ENCODE measurements around the gene STARD8. TPM values are rescaled to one million over a fixed set of nuclear protein-coding genes. Genes with fewer than 3 reads are reported as not detected.
"Not testable (repeated sequence)": the region's sequence is repeated elsewhere in the genome, so short reads cannot be mapped to it uniquely, and the experiment has no call there.

The STARD8 gene
- total RNA-seq, 2 experiments from 2014 or later: 0.07 to 0.10 TPM

DNA sequence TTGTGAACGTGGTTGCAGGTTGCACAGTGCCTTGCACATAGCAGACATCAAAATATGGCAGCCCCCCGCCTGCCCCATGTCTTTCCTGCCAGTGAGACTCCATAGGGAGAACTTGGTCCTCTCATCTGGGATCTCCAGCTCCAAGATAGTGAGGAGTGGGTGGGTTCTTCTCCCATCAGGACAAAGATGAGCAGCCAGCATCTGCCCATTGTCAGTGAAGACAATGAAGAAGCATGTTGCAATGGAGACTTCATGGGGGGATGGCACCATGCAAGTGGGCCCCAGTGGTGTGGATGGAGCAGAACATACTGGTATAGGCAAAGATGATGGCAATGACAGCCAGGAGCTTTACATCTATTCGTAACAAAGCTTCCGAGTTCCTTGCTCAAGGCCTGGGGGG is 80.2 kb downstream of the STARD8 start:
- Mint-ChIP-seq H3K4me3 (no peak overlapping the region), H3K27ac (no peak overlapping the region), H3K9me3 (no peaks in the 10 kb centered on the region), H3K36me3 (ENCODE audit: low read depth) (no peaks in the 10 kb centered on the region), H3K27me3 (ENCODE audit: low read depth) (peaks cover 7% of the 10 kb centered on the region), H3K4me1 (ENCODE audit: low read depth) (no peaks in the 10 kb centered on the region)
- intact Hi-C loops (cut with micrococcal nuclease): no loop called here
- CTCF ChIA-PET: no interaction called here
- DNase-seq: no peak

DNA sequence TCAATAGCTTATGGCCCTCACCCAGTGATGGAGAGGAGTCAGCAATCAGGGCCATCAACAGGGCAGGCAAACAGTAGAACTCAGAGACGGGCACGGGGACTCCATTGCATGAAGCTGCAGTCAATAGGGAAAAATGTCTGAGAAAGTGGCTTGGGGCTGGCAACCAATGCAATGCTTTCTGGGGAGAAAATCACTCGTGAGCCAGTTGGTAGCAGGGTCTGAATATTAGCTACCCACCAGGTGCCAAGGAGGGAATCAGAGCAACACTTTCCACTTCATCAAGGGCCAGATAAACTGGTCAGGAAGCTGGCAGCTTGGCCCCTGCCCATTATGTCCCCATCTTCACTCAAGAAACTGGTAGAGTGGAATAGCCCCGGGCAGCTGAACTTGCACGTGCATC is 80.7 kb downstream of the STARD8 start:
- Mint-ChIP-seq H3K9me3 (no peaks in the 10 kb centered on the region), H3K36me3 (ENCODE audit: low read depth) (no peaks in the 10 kb centered on the region), H3K4me3 (no peak overlapping the region), H3K27ac (no peak overlapping the region), H3K27me3 (ENCODE audit: low read depth) (peaks cover 7% of the 10 kb centered on the region), H3K4me1 (ENCODE audit: low read depth) (no peaks in the 10 kb centered on the region)
- no peak for DNase-seq
- intact Hi-C loops (cut with micrococcal nuclease): no loop called here
- CTCF ChIA-PET: no interaction called here

DNA sequence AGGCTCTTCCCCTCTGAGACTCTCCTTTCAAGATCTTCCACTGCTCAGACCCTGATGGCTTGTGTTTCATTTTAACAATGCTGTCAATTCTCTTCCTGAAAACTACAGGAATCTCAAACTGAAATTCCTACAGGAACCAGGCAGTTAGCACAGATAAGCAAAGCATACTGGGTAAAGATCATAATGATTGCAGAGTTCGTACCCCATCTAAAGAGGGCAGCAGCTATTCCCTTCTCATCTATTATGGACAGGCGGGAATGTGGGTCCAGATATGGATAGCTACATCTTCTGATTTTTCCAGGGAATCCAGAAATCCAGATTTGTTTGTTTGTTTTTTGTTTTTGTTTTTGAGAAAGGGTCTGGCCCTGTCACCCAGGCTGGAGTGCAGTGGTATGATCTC is 83.8 kb downstream of the STARD8 start:
- H3K27ac Mint-ChIP-seq: no peak overlapping the region
- no peaks in the 10 kb centered on the region for H3K4me1 Mint-ChIP-seq (ENCODE audit: low read depth)
- intact Hi-C loops (cut with micrococcal nuclease): no loop called here
- H3K9me3 Mint-ChIP-seq: no peaks in the 10 kb centered on the region
- peaks cover 11% of the 10 kb centered on the region for H3K27me3 Mint-ChIP-seq (ENCODE audit: low read depth)
- DNase-seq: no peak
- no peak overlapping the region for H3K4me3 Mint-ChIP-seq
- CTCF ChIA-PET: interaction anchor here (1.2 to 1.8 kb wide), 4 partner anchors 18 to 554 kb away, joined by 3 to 5 read pairs (median 4); partner anchors contain the start of gene EFNB1
- no peaks in the 10 kb centered on the region for H3K36me3 Mint-ChIP-seq (ENCODE audit: low read depth)

DNA sequence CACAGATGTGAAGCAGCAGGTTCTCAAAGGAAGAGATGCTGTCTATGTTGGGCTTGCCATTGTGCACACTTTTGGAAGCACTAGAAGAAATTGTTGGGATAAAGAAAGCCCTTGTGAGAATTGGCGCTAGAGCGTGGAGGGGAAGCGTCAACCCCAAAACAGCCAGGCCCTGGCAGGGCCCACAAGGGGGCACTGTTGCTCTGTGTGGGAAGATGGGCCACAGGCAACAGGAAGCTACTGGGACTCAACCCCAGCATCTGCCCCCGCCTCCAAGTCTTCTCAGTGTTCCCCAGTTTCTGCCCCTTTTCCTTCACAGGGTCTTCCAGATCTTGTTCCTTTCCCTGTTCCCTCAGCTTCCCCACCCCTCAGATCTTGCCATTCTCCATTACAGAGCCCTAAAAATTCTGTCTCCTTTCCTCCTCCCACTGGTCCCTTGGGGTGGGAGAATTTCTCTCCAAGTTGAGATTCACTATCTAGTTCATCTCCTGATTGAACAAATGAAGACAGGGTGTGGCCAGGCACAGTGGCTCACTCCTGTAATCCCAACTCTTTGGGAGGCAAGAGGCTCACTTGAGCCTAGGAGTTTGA is 85.5 kb downstream of the STARD8 start:
- no peaks in the 10 kb centered on the region for H3K4me1 Mint-ChIP-seq (ENCODE audit: low read depth)
- no peak overlapping the region for H3K4me3 Mint-ChIP-seq
- CTCF ChIA-PET: interaction anchor here (0.6 to 1.4 kb wide), 10 partner anchors 10 to 318 kb away, joined by 3 to 5 read pairs (median 3); partner anchors contain the start of gene EFNB1
- intact Hi-C loops (cut with micrococcal nuclease): loop anchor here (1.0 to 2.0 kb wide), 5 partner anchors 75 to 654 kb away; no protein-coding TSS in a partner anchor
- H3K9me3 Mint-ChIP-seq: no peaks in the 10 kb centered on the region
- H3K27me3 Mint-ChIP-seq (ENCODE audit: low read depth): peaks cover 10% of the 10 kb centered on the region
- no peak overlapping the region for H3K27ac Mint-ChIP-seq
- no peaks in the 10 kb centered on the region for H3K36me3 Mint-ChIP-seq (ENCODE audit: low read depth)
- peak; percentile 75 for DNase-seq

DNA sequence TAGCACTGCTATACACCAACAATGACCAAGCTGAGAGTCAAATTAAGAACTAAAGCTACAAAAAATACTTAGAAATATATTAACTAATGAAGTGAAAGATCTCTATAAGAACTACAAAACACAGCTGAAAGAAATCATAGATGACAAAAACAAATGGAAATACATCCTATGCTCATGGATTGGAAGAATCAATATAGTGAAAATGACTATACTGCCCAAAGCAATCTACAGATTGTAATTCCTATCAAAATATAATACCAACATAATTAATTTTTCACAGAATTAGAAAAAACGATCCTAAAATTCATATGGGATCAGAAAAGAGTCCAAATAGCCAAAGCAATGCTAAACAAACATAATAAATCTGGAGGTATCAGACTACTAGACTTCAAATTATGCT is 87.8 kb downstream of the STARD8 start:
- Mint-ChIP-seq H3K4me1 (ENCODE audit: low read depth) (no peaks in the 10 kb centered on the region), H3K9me3 (no peaks in the 10 kb centered on the region), H3K27me3 (ENCODE audit: low read depth) (peaks cover 7% of the 10 kb centered on the region), H3K36me3 (ENCODE audit: low read depth) (no peaks in the 10 kb centered on the region), H3K4me3 (no peak overlapping the region), H3K27ac (no peak overlapping the region)
- no peak for DNase-seq
- CTCF ChIA-PET: no interaction called here
- intact Hi-C loops (cut with micrococcal nuclease): no loop called here

DNA sequence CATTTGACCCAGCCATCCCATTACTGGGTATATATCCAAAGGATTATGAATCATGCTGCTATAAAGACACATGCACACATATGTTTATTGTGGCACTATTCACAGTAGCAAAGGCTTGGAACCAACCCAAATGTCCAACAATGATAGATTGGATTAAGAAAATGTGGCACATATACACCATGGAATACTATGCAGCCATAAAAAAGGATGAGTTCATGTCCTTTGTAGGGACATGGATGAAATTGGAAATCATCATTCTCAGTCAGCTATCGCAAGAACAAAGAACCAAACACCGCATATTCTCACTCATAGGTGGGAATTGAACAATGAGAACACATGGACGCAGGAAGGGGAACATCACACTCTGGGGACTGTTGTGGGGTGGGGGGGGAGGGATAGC is 94.4 kb downstream of the STARD8 start:
- intact Hi-C loops (cut with micrococcal nuclease); H3K4me3 Mint-ChIP-seq; CTCF ChIA-PET; DNase-seq; H3K27ac Mint-ChIP-seq; H3K27me3 Mint-ChIP-seq (ENCODE audit: low read depth); H3K36me3 Mint-ChIP-seq (ENCODE audit: low read depth); H3K4me1 Mint-ChIP-seq (ENCODE audit: low read depth); H3K9me3 Mint-ChIP-seq: not testable (repeated sequence)

DNA sequence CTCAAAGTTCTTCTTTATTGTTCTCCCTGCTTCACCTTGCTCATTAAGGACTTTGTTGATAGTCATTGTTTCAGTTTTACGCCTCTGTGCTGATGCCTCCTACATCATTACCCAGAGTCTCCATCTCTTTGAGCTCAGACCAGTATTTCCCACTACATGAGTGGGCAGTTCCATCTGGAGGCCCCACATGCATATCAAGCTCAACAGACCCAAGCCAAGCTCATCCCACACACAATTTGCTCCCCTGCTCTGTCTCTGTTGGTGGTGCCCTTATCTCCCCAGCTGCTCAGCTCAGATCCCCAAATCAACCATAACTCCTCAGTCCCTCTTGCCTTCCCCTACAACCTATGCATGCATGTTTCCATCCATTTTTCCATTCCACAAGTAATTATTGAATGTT is 96.3 kb downstream of the STARD8 start:
- no peak for DNase-seq
- Mint-ChIP-seq H3K27ac (no peak overlapping the region), H3K36me3 (ENCODE audit: low read depth) (no peaks in the 10 kb centered on the region), H3K27me3 (ENCODE audit: low read depth) (no peaks in the 10 kb centered on the region), H3K4me3 (no peak overlapping the region), H3K4me1 (ENCODE audit: low read depth) (no peaks in the 10 kb centered on the region), H3K9me3 (no peaks in the 10 kb centered on the region)
- intact Hi-C loops (cut with micrococcal nuclease): no loop called here
- CTCF ChIA-PET: interaction anchor here (0.9 to 1.0 kb wide), 2 partner anchors 10 to 454 kb away, joined by 3 to 4 read pairs; no protein-coding TSS in a partner anchor

DNA sequence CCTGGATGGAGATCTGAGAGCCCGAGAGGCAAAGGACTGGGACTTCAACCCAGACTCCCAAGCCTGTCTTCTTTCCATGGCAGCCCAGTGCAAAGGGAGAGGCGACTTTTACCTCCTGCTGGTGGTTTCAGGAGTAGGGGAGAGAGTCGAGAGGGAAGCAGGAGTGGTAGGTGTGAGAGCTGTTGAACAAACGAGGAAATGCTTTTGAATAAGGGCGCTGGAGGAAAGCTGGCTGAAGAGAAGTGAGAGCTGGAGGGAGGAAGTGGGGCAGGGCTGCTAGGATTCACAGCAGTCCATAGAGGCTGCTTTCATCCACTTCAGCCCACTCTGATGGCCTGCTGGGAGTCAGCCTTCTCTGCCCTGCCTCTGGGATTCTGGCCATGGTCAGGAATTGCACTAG is 99.5 kb downstream of the STARD8 start:
- CTCF ChIA-PET: no interaction called here
- H3K36me3 Mint-ChIP-seq (ENCODE audit: low read depth): no peaks in the 10 kb centered on the region
- H3K4me1 Mint-ChIP-seq (ENCODE audit: low read depth): peaks cover 4% of the 10 kb centered on the region
- intact Hi-C loops (cut with micrococcal nuclease): no loop called here
- no peak for DNase-seq
- no peak overlapping the region for H3K4me3 Mint-ChIP-seq
- H3K9me3 Mint-ChIP-seq: no peaks in the 10 kb centered on the region
- no peak overlapping the region for H3K27ac Mint-ChIP-seq
- no peaks in the 10 kb centered on the region for H3K27me3 Mint-ChIP-seq (ENCODE audit: low read depth)

DNA sequence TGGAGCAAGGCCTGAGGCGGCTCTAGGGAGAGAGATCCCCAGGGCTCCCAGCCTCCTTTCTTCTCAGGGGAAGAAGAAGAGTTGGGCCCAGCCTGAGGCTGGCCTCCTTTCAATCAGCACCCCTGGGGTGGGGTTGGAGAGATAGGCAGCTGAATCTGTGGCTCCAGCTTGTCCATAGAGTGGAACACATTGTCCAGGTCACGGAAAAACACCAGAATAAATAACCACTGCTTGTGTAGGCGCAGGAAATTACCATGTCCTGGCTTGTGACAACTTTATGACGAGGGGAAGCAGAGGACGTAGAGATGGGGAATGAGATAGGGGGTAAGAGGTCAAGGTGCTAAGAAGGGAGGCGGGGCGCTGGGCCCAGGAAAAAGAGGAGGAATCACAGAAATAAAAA is 100.6 kb downstream of the STARD8 start:
- no peak for DNase-seq
- H3K36me3 Mint-ChIP-seq (ENCODE audit: low read depth): no peaks in the 10 kb centered on the region
- no peak overlapping the region for H3K27ac Mint-ChIP-seq
- H3K4me3 Mint-ChIP-seq: no peak overlapping the region
- intact Hi-C loops (cut with micrococcal nuclease): no loop called here
- no peaks in the 10 kb centered on the region for H3K27me3 Mint-ChIP-seq (ENCODE audit: low read depth)
- H3K4me1 Mint-ChIP-seq (ENCODE audit: low read depth): peaks cover 4% of the 10 kb centered on the region
- CTCF ChIA-PET: no interaction called here
- H3K9me3 Mint-ChIP-seq: no peaks in the 10 kb centered on the region

DNA sequence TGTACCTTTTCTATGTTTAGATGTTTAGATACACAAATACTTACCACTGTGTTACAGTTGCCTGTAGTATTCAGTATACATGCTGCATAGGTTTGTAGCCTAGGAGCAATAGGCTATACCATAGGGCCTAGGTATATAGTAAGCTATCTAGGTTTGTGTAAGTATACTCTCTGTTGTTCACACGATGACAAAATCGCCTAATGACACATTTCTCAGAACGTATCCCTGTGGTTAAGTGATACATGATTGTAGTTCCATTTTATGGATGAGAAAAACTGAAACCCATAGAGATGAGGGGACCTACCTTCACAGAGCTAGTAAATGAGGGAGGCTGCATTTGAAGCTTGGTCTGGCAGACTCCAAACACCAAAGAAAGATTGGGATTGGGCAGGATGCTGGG is 102.0 kb downstream of the STARD8 start:
- CTCF ChIA-PET: interaction anchor here (1.0 kb wide), 2 partner anchors 18 to 58 kb away, joined by 3 to 4 read pairs; no protein-coding TSS in a partner anchor
- no peak overlapping the region for H3K27ac Mint-ChIP-seq
- H3K4me1 Mint-ChIP-seq (ENCODE audit: low read depth): peaks cover 4% of the 10 kb centered on the region

DNA sequence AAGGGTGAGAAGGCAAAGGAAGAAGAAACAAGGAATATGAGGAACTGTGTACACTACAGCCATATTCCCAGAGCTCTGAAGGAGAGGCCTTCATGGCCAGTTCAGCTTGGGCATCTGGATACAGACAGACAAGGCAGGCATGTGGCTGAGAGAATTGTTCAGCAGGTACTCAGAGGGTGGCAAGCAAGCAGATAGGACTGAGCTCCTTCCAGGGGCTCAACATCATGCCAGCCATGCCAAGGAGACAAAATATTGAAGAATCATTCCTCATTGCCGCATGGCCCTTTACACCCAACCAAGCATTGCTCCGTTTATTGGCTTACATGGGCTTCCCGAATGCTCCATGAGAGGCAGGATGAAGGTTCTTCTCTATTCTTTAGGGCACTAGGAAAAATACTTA is 102.8 kb downstream of the STARD8 start:
- intact Hi-C loops (cut with micrococcal nuclease): no loop called here
- no peak overlapping the region for H3K4me3 Mint-ChIP-seq
- no peaks in the 10 kb centered on the region for H3K27me3 Mint-ChIP-seq (ENCODE audit: low read depth)
- no peaks in the 10 kb centered on the region for H3K9me3 Mint-ChIP-seq
- DNase-seq: no peak
- H3K4me1 Mint-ChIP-seq (ENCODE audit: low read depth): peaks cover 4% of the 10 kb centered on the region
- CTCF ChIA-PET: interaction anchor here (1.0 kb wide), 1 partner anchor 57 kb away, joined by 3 read pairs; no protein-coding TSS in a partner anchor
- no peak overlapping the region for H3K27ac Mint-ChIP-seq
- no peaks in the 10 kb centered on the region for H3K36me3 Mint-ChIP-seq (ENCODE audit: low read depth)

More for the DNA sequence above, 102.0 kb downstream of the STARD8 start:
- Mint-ChIP-seq H3K27me3 (ENCODE audit: low read depth) (no peaks in the 10 kb centered on the region), H3K36me3 (ENCODE audit: low read depth) (no peaks in the 10 kb centered on the region), H3K4me3 (no peak overlapping the region), H3K9me3 (no peaks in the 10 kb centered on the region)
- no peak for DNase-seq
- intact Hi-C loops (cut with micrococcal nuclease): no loop called here

DNA sequence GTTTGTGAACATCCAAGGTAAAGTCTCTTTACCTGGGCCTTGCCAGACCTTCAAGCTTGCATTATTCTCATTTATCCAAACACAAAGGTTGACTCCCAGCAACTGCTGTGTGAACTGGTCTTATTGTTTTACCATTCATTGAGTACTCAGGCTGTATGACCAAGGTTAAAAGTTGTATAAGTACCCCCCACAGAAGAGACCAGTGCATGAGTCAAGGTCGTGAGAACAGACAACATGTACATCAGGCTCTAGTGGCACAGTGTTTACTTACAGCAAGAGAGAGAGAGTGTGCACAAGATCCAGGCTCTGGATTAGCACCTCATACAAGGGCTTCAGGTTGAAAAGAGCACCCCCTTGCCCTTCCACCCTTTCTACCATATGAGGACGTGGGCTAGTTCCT is 103.9 kb downstream of the STARD8 start:
- peaks cover 4% of the 10 kb centered on the region for H3K4me1 Mint-ChIP-seq (ENCODE audit: low read depth)
- CTCF ChIA-PET: no interaction called here
- no peak overlapping the region for H3K27ac Mint-ChIP-seq
- no peak for DNase-seq
- H3K27me3 Mint-ChIP-seq (ENCODE audit: low read depth): no peaks in the 10 kb centered on the region
- intact Hi-C loops (cut with micrococcal nuclease): no loop called here
- H3K4me3 Mint-ChIP-seq: no peak overlapping the region
- H3K36me3 Mint-ChIP-seq (ENCODE audit: low read depth): no peaks in the 10 kb centered on the region
- no peaks in the 10 kb centered on the region for H3K9me3 Mint-ChIP-seq

DNA sequence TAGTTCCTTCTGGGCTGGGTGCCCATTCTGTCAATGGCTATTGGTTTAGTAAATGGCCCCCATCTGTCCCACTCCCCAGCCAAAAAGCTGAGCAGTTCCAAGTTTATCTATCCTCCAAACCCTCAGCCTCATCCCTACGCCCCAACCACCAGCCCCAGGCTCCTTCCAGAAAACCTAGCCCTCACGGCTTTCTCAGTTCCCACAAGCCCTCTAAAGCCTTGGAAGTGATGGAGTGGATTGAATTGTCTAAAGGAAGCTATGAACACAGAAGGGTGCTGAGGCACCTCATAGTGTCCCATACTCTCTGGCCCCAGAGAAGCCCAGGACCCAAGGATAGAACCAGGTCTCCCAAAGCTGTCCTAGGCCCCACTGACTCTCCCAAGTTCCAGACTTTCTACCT is 105.8 kb downstream of the STARD8 start:
- H3K27me3 Mint-ChIP-seq (ENCODE audit: low read depth): no peaks in the 10 kb centered on the region
- DNase-seq: no peak
- CTCF ChIA-PET: no interaction called here
- intact Hi-C loops (cut with micrococcal nuclease): no loop called here
- H3K27ac Mint-ChIP-seq: no peak overlapping the region
- no peaks in the 10 kb centered on the region for H3K36me3 Mint-ChIP-seq (ENCODE audit: low read depth)
- no peaks in the 10 kb centered on the region for H3K9me3 Mint-ChIP-seq
- H3K4me1 Mint-ChIP-seq (ENCODE audit: low read depth): peaks cover 4% of the 10 kb centered on the region
- H3K4me3 Mint-ChIP-seq: no peak overlapping the region
